DND-41 (cell line): ENCODE results near the gene CACNB2.

Experiments
- CTCF ChIP-seq: IDR thresholded peaks from 2 replicates; pipeline ENCODE4 v1.5.1; 2012; ENCODE audit warnings: borderline replicate concordance, low read length, moderate library complexity, mild to moderate bottlenecking; ENCODE audit not compliant: poor library complexity, severe bottlenecking; ENCODE audit errors: extremely low read depth
- EZH2 ChIP-seq: IDR thresholded peaks from 3 replicates; pipeline ENCODE4 v1.6.1; 2012; ENCODE audit warnings: borderline replicate concordance, low read depth, mild to moderate bottlenecking, moderate library complexity, low read length, inconsistent platforms; ENCODE audit not compliant: severe bottlenecking

- TF ChIP-seq CTCF (no peak), EZH2 (no peak)
Observed at GRCh38 chr10:18455086-18455884, 315.1 kb downstream of the CACNB2 start.
